SK-N-SH treated with all-trans-retinoic acid at 6 μM for 48 hours (cell line): ENCODE results near the gene CLIP1.

Source experiments
- ATAC-seq: fragments of 200-7000 bp; cut with Tn5 transposase; 3 replicates; pipeline ENCODE4 v1.9.1; 2020; ENCODE audit warnings: mild to moderate bottlenecking, moderate library complexity
- ARNTL ChIP-seq: fragments of 450-650 bp; formaldehyde crosslinking; IDR thresholded peaks from 2 replicates; pipeline ENCODE4 v1.5.0; 2020; ENCODE audit warnings: low read depth, mild to moderate bottlenecking, moderate library complexity, borderline replicate concordance
- BACH2 ChIP-seq: fragments of 250-450 bp; sonication (Bioruptor Pico); IDR thresholded peaks from 2 replicates; pipeline ENCODE4 v1.9.0; 2021; ENCODE audit warnings: mild to moderate bottlenecking, borderline replicate concordance
- CREB5 ChIP-seq: fragments of 250-450 bp; sonication (Bioruptor Pico); IDR thresholded peaks from 2 replicates; pipeline ENCODE4 v1.5.1; 2020; ENCODE audit warnings: low read depth, mild to moderate bottlenecking, moderate library complexity
- CSDC2 ChIP-seq: fragments of 250-450 bp; sonication (Bioruptor Pico); IDR thresholded peaks from 2 replicates; pipeline ENCODE4 v1.5.0; 2020; ENCODE audit warnings: mild to moderate bottlenecking, moderate library complexity
- CSRNP3 ChIP-seq: fragments of 250-450 bp; sonication (Bioruptor Pico); IDR thresholded peaks from 2 replicates; pipeline ENCODE4 v1.5.1; 2021; ENCODE audit warnings: mild to moderate bottlenecking, moderate library complexity
- ESRRG ChIP-seq: fragments of 250-450 bp; sonication (Bioruptor Pico); IDR thresholded peaks from 2 replicates; pipeline ENCODE4 v1.6.1; 2021; ENCODE audit warnings: mild to moderate bottlenecking
- GLIS3 ChIP-seq: fragments of 250-450 bp; sonication (Bioruptor Pico); IDR thresholded peaks from 2 replicates; pipeline ENCODE4 v1.5.0; 2020; ENCODE audit warnings: mild to moderate bottlenecking, moderate library complexity
- ISL1 ChIP-seq: fragments of 250-450 bp; sonication (Bioruptor Pico); IDR thresholded peaks from 2 replicates; pipeline ENCODE4 v2.1.2; 2022; ENCODE audit warnings: mild to moderate bottlenecking, moderate library complexity
- OSR1 ChIP-seq: fragments of 250-450 bp; sonication (Bioruptor Pico); IDR thresholded peaks from 2 replicates; pipeline ENCODE4 v1.8.0; 2022; ENCODE audit warnings: moderate library complexity, mild to moderate bottlenecking, inconsistent platforms
- PATZ1 ChIP-seq: fragments of 250-450 bp; sonication (Bioruptor Pico); IDR thresholded peaks from 2 replicates; pipeline ENCODE4 v1.8.0; 2020; ENCODE audit warnings: mild to moderate bottlenecking, moderate library complexity, borderline replicate concordance
- POU6F1 ChIP-seq: fragments of 250-450 bp; sonication (Bioruptor Pico); IDR thresholded peaks from 2 replicates; pipeline ENCODE4 v1.8.0; 2021; ENCODE audit warnings: low read depth, mild to moderate bottlenecking, moderate library complexity, borderline replicate concordance
- PPARA ChIP-seq: fragments of 250-450 bp; sonication (Bioruptor Pico); IDR thresholded peaks from 2 replicates; pipeline ENCODE4 v1.5.0; 2020; ENCODE audit warnings: mild to moderate bottlenecking, borderline replicate concordance
- RARB ChIP-seq: fragments of 250-450 bp; sonication (Bioruptor Pico); IDR thresholded peaks from 2 replicates; pipeline ENCODE4 v1.8.0; 2021; ENCODE audit warnings: mild to moderate bottlenecking, moderate library complexity
- SNAI2 ChIP-seq: fragments of 250-450 bp; sonication (Bioruptor Pico); IDR thresholded peaks from 2 replicates; pipeline ENCODE4 v1.5.0; 2020; ENCODE audit warnings: mild to moderate bottlenecking, moderate library complexity
- TCF4 ChIP-seq: fragments of 250-450 bp; sonication (Bioruptor Pico); IDR thresholded peaks from 2 replicates; pipeline ENCODE4 v1.8.0; 2021; ENCODE audit warnings: mild to moderate bottlenecking, moderate library complexity, borderline replicate concordance
- TOX ChIP-seq: fragments of 250-450 bp; sonication (Bioruptor Pico); IDR thresholded peaks from 2 replicates; pipeline ENCODE4 v1.8.0; 2021; ENCODE audit warnings: mild to moderate bottlenecking, moderate library complexity, borderline replicate concordance
- TSHZ2 ChIP-seq: fragments of 250-450 bp; sonication (Bioruptor Pico); IDR thresholded peaks from 2 replicates; pipeline ENCODE4 v1.5.0; 2020; ENCODE audit warnings: mild to moderate bottlenecking, moderate library complexity
- ZFP3 ChIP-seq: fragments of 250-450 bp; sonication (Bioruptor Pico); IDR thresholded peaks from 2 replicates; pipeline ENCODE4 v1.5.0; 2020; ENCODE audit warnings: mild to moderate bottlenecking, moderate library complexity
- ZFP30 ChIP-seq: fragments of 450-650 bp; formaldehyde crosslinking; IDR thresholded peaks from 2 replicates; pipeline ENCODE4 v1.5.0; 2022; ENCODE audit warnings: mild to moderate bottlenecking, moderate library complexity
- ZNF565 ChIP-seq: fragments of 450-650 bp; formaldehyde crosslinking; conservative IDR thresholded peaks from 2 replicates; pipeline ENCODE4 v1.5.0; 2020; ENCODE audit warnings: low read depth, mild to moderate bottlenecking, moderate library complexity
- ZNF70 ChIP-seq: fragments of 450-650 bp; formaldehyde crosslinking; IDR thresholded peaks from 2 replicates; pipeline ENCODE4 v1.5.0; 2020; ENCODE audit warnings: mild to moderate bottlenecking, moderate library complexity
- ZNF8 ChIP-seq: fragments of 450-650 bp; formaldehyde crosslinking; IDR thresholded peaks from 2 replicates; pipeline ENCODE4 v1.5.0; 2020; ENCODE audit warnings: mild to moderate bottlenecking, moderate library complexity

CLIP1 gene

GRCh38 chr12:122356192-122356635, 66.3 kb downstream of the CLIP1 start:
- TF ChIP-seq CSDC2 = no peak
- TF ChIP-seq RARB (CRISPR knock-in tag) = no peak
- TF ChIP-seq BACH2 (CRISPR knock-in tag) = no peak
- TF ChIP-seq ZNF8 (CRISPR knock-in tag) = no peak
- TF ChIP-seq TSHZ2 (CRISPR knock-in tag) = no peak
- no peak for TF ChIP-seq OSR1 (CRISPR knock-in tag)
- TF ChIP-seq ZFP3 (CRISPR knock-in tag) = no peak
- no peak for TF ChIP-seq TOX (CRISPR knock-in tag)
- TF ChIP-seq PATZ1 = no peak
- no peak for TF ChIP-seq ARNTL
- TF ChIP-seq GLIS3 (CRISPR knock-in tag) = no peak
- ATAC-seq = peak; percentile 97

GRCh38 chr12:122355706-122356105, 66.8 kb downstream of the CLIP1 start:
- TF ChIP-seq ISL1 (CRISPR knock-in tag) = no peak
- TF ChIP-seq ZNF8 (CRISPR knock-in tag) = no peak
- TF ChIP-seq ZNF70 (CRISPR knock-in tag) = no peak
- no peak for TF ChIP-seq TCF4 (CRISPR knock-in tag)
- TF ChIP-seq CSRNP3 (CRISPR knock-in tag) = no peak
- no peak for TF ChIP-seq POU6F1 (CRISPR knock-in tag)
- TF ChIP-seq CSDC2 = no peak
- no peak for TF ChIP-seq BACH2 (CRISPR knock-in tag)
- no peak for TF ChIP-seq PATZ1
- TF ChIP-seq ZNF565 (CRISPR knock-in tag) = no peak
- no peak for TF ChIP-seq PPARA (CRISPR knock-in tag)
- TF ChIP-seq SNAI2 (CRISPR knock-in tag) = no peak
- no peak for TF ChIP-seq ZFP3 (CRISPR knock-in tag)
- no peak for TF ChIP-seq GLIS3 (CRISPR knock-in tag)
- no peak for TF ChIP-seq ESRRG
- no peak for TF ChIP-seq ZFP30 (CRISPR knock-in tag)
- no peak for TF ChIP-seq CREB5 (CRISPR knock-in tag)
- ATAC-seq = no peak
